H1 (cell line): ENCODE data around the gene MBP. TPM values are rescaled to one million over a fixed set of nuclear protein-coding genes. Genes with fewer than 3 reads are reported as not detected.

Experiments used
- CTCF ChIA-PET: fragments of 300-600 bp; sonication (Branson Sonifier 250); formaldehyde crosslinking; loops from one replicate; lab custom pipeline; 2021; ENCODE audit not compliant: partially characterized antibody; lab: Charles Lee
- POLR2A ChIA-PET: fragments of 300-600 bp; sonication (Branson Sonifier 250); formaldehyde crosslinking; loops from one replicate; lab custom pipeline; 2021; ENCODE audit warnings: inconsistent platforms; ENCODE audit not compliant: partially characterized antibody; lab: Charles Lee
- DNase-seq, 2 experiments: peaks; one replicate each; pipeline versions ENCODE4 v3.0.0 to v3.0.0-alpha.2; 2010 to 2022; ENCODE audit warnings: low spot score in 2 of 2, low read depth in 1 of 2, mixed read lengths in 1 of 2
- FAIRE-seq: peaks from 2 replicates; lab custom pipeline; 2011; peaks lifted over from hg19 to GRCh38; lab: Jason Lieb, UNC
- H2AFZ ChIP-seq: 2 replicates; pipeline ENCODE4 v1.8.1; 2012; ENCODE audit warnings: low read length, inconsistent platforms
- H2AK5ac ChIP-seq: 2 replicates; pipeline ENCODE4 v1.6.1; 2013; ENCODE audit warnings: low read depth, low read length
- H2BK120ac ChIP-seq: replicated peaks from 2 replicates; pipeline ENCODE3; 2013; ENCODE audit warnings: low read depth, low read length, inconsistent platforms
- H2BK12ac ChIP-seq: 2 replicates; pipeline ENCODE4 v1.6.1; 2013; ENCODE audit warnings: low read depth, low read length
- H2BK15ac ChIP-seq: 2 replicates; pipeline ENCODE4 v1.6.1; 2013; ENCODE audit warnings: low read length
- H2BK20ac ChIP-seq: 2 replicates; pipeline ENCODE4 v1.6.1; 2013; ENCODE audit warnings: low read length
- H2BK5ac ChIP-seq: 2 replicates; pipeline ENCODE4 v1.6.1; 2013; ENCODE audit warnings: low read depth, low read length
- H3K14ac ChIP-seq: 2 replicates; pipeline ENCODE4 v1.6.1; 2013; ENCODE audit warnings: inconsistent platforms; ENCODE audit not compliant: insufficient read length
- H3K18ac ChIP-seq: 2 replicates; pipeline ENCODE4 v1.6.1; 2013; ENCODE audit warnings: low read length; ENCODE audit errors: extremely low read depth
- H3K23ac ChIP-seq: 2 replicates; pipeline ENCODE4 v1.6.1; 2013; ENCODE audit warnings: inconsistent platforms; ENCODE audit not compliant: insufficient read length
- H3K23me2 ChIP-seq: 2 replicates; pipeline ENCODE4 v1.6.1; 2013; ENCODE audit warnings: low read depth, low read length
- H3K27ac ChIP-seq: 2 replicates; pipeline ENCODE4 v1.6.1; 2011; ENCODE audit warnings: low read depth, low read length, inconsistent platforms
- H3K27me3 ChIP-seq, 4 experiments: replicated peaks in 1 of 4; 1 replicate in 1 of 4; 2 replicates in 3 of 4; pipeline versions ENCODE4 v1.6.1 to v1.8.1; 2011 to 2013; ENCODE audit warnings: low read length in 3 of 4, mild to moderate bottlenecking in 3 of 4, inconsistent platforms in 2 of 4, mixed read lengths in 2 of 4, moderate library complexity in 1 of 4; ENCODE audit not compliant: control insufficient read depth in 3 of 4, insufficient read depth in 3 of 4; ENCODE audit errors: extremely low read depth in 1 of 4
- H3K36me3 ChIP-seq, 4 experiments: 2 replicates each; pipeline versions ENCODE4 v1.6.1 to v1.8.1; 2011 to 2013; ENCODE audit warnings: mild to moderate bottlenecking in 4 of 4, low read length in 3 of 4, moderate library complexity in 2 of 4, control low read depth in 1 of 4, inconsistent platforms in 1 of 4; ENCODE audit not compliant: insufficient read depth in 4 of 4, control insufficient read depth in 2 of 4
- H3K4ac ChIP-seq: replicated peaks from 2 replicates; pipeline ENCODE3; 2013; ENCODE audit warnings: low read length, low read depth, mixed read lengths, inconsistent platforms; ENCODE audit not compliant: insufficient read length
- H3K4me1 ChIP-seq, 4 experiments: replicated peaks in 1 of 4; 1 replicate in 1 of 4; 2 replicates in 3 of 4; pipeline versions ENCODE4 v1.6.1 to v1.8.1; 2011 to 2013; ENCODE audit warnings: low read length in 3 of 4, inconsistent platforms in 2 of 4, mixed read lengths in 1 of 4; ENCODE audit not compliant: insufficient read depth in 4 of 4, control insufficient read depth in 3 of 4
- H3K4me2 ChIP-seq, 2 experiments: 2 replicates each; pipeline versions ENCODE4 v1.6.1 to v1.8.1; 2011 to 2013; ENCODE audit warnings: low read depth in 2 of 2, low read length in 2 of 2, control low read depth in 1 of 2, inconsistent platforms in 1 of 2, mild to moderate bottlenecking in 1 of 2; ENCODE audit not compliant: insufficient read depth in 1 of 2
- H3K4me3 ChIP-seq, 4 experiments: fragments of 200-600, 300-600 bp in 1 of 4; sonication (generic), shearing (Covaris generic), sonication (Bioruptor Twin) in 1 of 4; 2 replicates each; pipeline versions ENCODE4 v1.5.1 to v1.8.1; 2011 to 2016; ENCODE audit warnings: low read length in 4 of 4, low read depth in 3 of 4, control low read depth in 2 of 4, inconsistent platforms in 2 of 4, mild to moderate bottlenecking in 2 of 4, mixed read lengths in 1 of 4, moderate library complexity in 1 of 4; ENCODE audit not compliant: insufficient read depth in 2 of 4; ENCODE audit errors: extremely low read depth in 1 of 4
- H3K56ac ChIP-seq: replicated peaks from 2 replicates; pipeline ENCODE3; 2013; ENCODE audit warnings: low read depth, mild to moderate bottlenecking, mixed read lengths, low read length, inconsistent platforms; ENCODE audit not compliant: insufficient read length
- H3K79me1 ChIP-seq: 2 replicates; pipeline ENCODE4 v1.6.1; 2013; ENCODE audit warnings: low read depth, low read length, control low read depth
- H3K79me2 ChIP-seq, 2 experiments: 2 replicates each; pipeline versions ENCODE4 v1.6.1 to v1.8.1; 2012 to 2013; ENCODE audit warnings: low read length in 2 of 2, mild to moderate bottlenecking in 2 of 2, inconsistent platforms in 1 of 2; ENCODE audit not compliant: insufficient read depth in 2 of 2, control insufficient read depth in 1 of 2
- H3K9ac ChIP-seq, 4 experiments: replicated peaks in 1 of 4; 1 replicate in 1 of 4; 2 replicates in 3 of 4; pipeline versions ENCODE4 v1.6.1 to v1.8.1; 2011 to 2013; ENCODE audit warnings: low read depth in 3 of 4, low read length in 3 of 4, control low read depth in 2 of 4, mild to moderate bottlenecking in 2 of 4, moderate library complexity in 2 of 4, inconsistent platforms in 1 of 4; ENCODE audit errors: extremely low read depth in 1 of 4
- H3K9me3 ChIP-seq, 2 experiments: 2 replicates each; pipeline versions ENCODE4 v1.6.1 to v1.8.1; 2012 to 2013; ENCODE audit warnings: mild to moderate bottlenecking in 2 of 2, moderate library complexity in 2 of 2, control low read depth in 1 of 2, inconsistent platforms in 1 of 2, low read depth in 1 of 2, low read length in 1 of 2, mixed read lengths in 1 of 2; ENCODE audit not compliant: insufficient read depth in 2 of 2
- H4K20me1 ChIP-seq, 2 experiments: replicated peaks in 1 of 2; 2 replicates each; pipeline versions ENCODE3 to v1.8.1; 2011 to 2013; ENCODE audit warnings: inconsistent platforms in 2 of 2, low read length in 2 of 2, mild to moderate bottlenecking in 1 of 2; ENCODE audit not compliant: insufficient read depth in 2 of 2, control insufficient read depth in 1 of 2
- H4K5ac ChIP-seq: 2 replicates; pipeline ENCODE4 v1.6.1; 2013; ENCODE audit warnings: low read length, low read depth, mixed read lengths, inconsistent platforms; ENCODE audit not compliant: insufficient read length
- H4K8ac ChIP-seq: 2 replicates; pipeline ENCODE4 v1.8.0; 2013; ENCODE audit warnings: mild to moderate bottlenecking, moderate library complexity, low read length, inconsistent platforms; ENCODE audit not compliant: insufficient read depth; ENCODE audit errors: extremely low read depth
- H4K91ac ChIP-seq: replicated peaks from 2 replicates; pipeline ENCODE3; 2013; ENCODE audit warnings: low read length, mixed read lengths, inconsistent platforms; ENCODE audit not compliant: insufficient read length
- BCL11A ChIP-seq, 2 experiments: IDR thresholded peaks; one replicate each; pipeline ENCODE4 v1.6.1; 2011; ENCODE audit warnings: low read depth in 2 of 2, low read length in 2 of 2, mild to moderate bottlenecking in 2 of 2
- BRCA1 ChIP-seq: IDR thresholded peaks from 2 replicates; pipeline ENCODE4 v1.6.1; 2012; ENCODE audit warnings: low read depth, low read length, improper control_type of control experiment
- CEBPB ChIP-seq: IDR thresholded peaks from 2 replicates; pipeline ENCODE4 v1.6.1; 2012; ENCODE audit warnings: low read depth, low read length
- E2F6 ChIP-seq: IDR thresholded peaks from 2 replicates; pipeline ENCODE4 v1.6.1; 2012; ENCODE audit warnings: inconsistent platforms
- GTF2F1 ChIP-seq: IDR thresholded peaks from 2 replicates; pipeline ENCODE4 v1.6.1; 2012; ENCODE audit warnings: low read depth, low read length, improper control_type of control experiment, borderline replicate concordance
- PHF8 ChIP-seq: fragments of 200-600 bp; sonication (generic); conservative IDR thresholded peaks from 2 replicates; pipeline ENCODE4 v1.7.1; 2012; ENCODE audit warnings: low read depth, mild to moderate bottlenecking, inconsistent platforms, low read length, moderate library complexity
- POLR2A ChIP-seq, 2 experiments: IDR thresholded peaks; 1 replicate in 1 of 2; 2 replicates in 1 of 2; pipeline ENCODE4 v1.6.1; 2011; ENCODE audit warnings: low read depth in 2 of 2, low read length in 2 of 2, mild to moderate bottlenecking in 2 of 2; ENCODE audit errors: control extremely low read depth in 1 of 2
- POLR2AphosphoS5 ChIP-seq: IDR thresholded peaks from 2 replicates; pipeline ENCODE4 v1.6.1; 2011; ENCODE audit warnings: low read depth, low read length
- RBBP5 ChIP-seq: IDR thresholded peaks from 2 replicates; pipeline ENCODE4 v1.7.1; 2012; ENCODE audit warnings: low read depth, mild to moderate bottlenecking, inconsistent platforms, low read length, moderate library complexity, borderline replicate concordance
- TAF7 ChIP-seq: optimal IDR thresholded peaks from 2 replicates; pipeline ENCODE3; 2011; ENCODE audit warnings: low read depth, mild to moderate bottlenecking, inconsistent platforms, low read length, moderate library complexity, borderline replicate concordance
- WGBS, 2 experiments: shearing (Covaris generic) in 1 of 2; methylation state at CpG; one replicate each; pipeline versions ENCODE4 v1.1.6 to v1.1.7; 2013 to 2015; ENCODE audit warnings: low lambda C conversion rate in 2 of 2, mixed read lengths in 2 of 2, inconsistent platforms in 1 of 2, low coverage in 1 of 2, missing lambda C conversion rate in 1 of 2; ENCODE audit not compliant: insufficient replicate concordance in 2 of 2, insufficient coverage in 1 of 2, insufficient read length in 1 of 2; ENCODE audit errors: extremely low coverage in 1 of 2, missing lambda C conversion rate in 1 of 2; 5-methylcytosine and 5-hydroxymethylcytosine counted together
- polyA plus RNA-seq, 7 experiments: library from polyadenylated mRNA; depleted of rRNA in 3 of 7; stranded (reverse) in 5 of 7; unstranded in 2 of 7; fragments of >200 nt in 5 of 7; fragments of 200-250 nt in 2 of 7; gene quantifications; 1 replicate in 5 of 7; 2 replicates in 1 of 7; 4 replicates in 1 of 7; pipeline versions ENCODE4 v1.2.1 to v1.2.3, GENCODE V29; 2011 to 2013; ENCODE audit warnings: missing spikeins in 2 of 7, mixed read lengths in 2 of 7
- total RNA-seq: library from RNA; stranded (reverse); fragmentation: NEBNext Ultra II Directional; extraction: Animal tissue kit (Norgen Biotek cat#: 25700); gene quantifications from 2 replicates; pipeline ENCODE4 v1.2.1, GENCODE V29; 2021

MBP gene
- total and polyA plus RNA-seq, 2 of the 8 experiments (the other 6 are each of a cell fraction or from before 2014, with no cell fraction given), result 7.7 to 19.2 TPM

- POLR2A ChIA-PET, result interaction anchor here (1.3 kb wide), 1 partner anchor 9 kb away, joined by 3 read pairs; no protein-coding TSS in a partner anchor
- no peaks in the 10 kb centered on the region; the same call in 1 of the 2 replicates for H3K23me2 ChIP-seq
- no peak for TF ChIP-seq BRCA1
- no peak for TF ChIP-seq BCL11A (IDR thresholded peaks at IDR 0.05; ENCODE audit: low read depth in 2 of 2, low read length in 2 of 2)
- TF ChIP-seq RBBP5, result no peak
- no peak for TF ChIP-seq TAF7
- no peak for TF ChIP-seq GTF2F1
- TF ChIP-seq CEBPB, result no peak
- TF ChIP-seq E2F6, result no peak
- TF ChIP-seq POLR2AphosphoS5, result no peak
- no peak for TF ChIP-seq POLR2A (IDR thresholded peaks at IDR 0.05; ENCODE audit: control extremely low read depth in 1 of 2, low read depth in 2 of 2, low read length in 2 of 2)
- TF ChIP-seq PHF8, result no peak
Measured at GRCh38 chr18:77173275-77174030, 40.9 kb upstream of the MBP start.

More at GRCh38 chr18:77173275-77174030, 40.9 kb upstream of the MBP start:
- H3K4me3 ChIP-seq, result no peak overlapping the region
- no peak overlapping the region for H3K4me2 ChIP-seq
- H2BK20ac ChIP-seq, result no peak overlapping the region
- no peaks in the 10 kb centered on the region for H3K9me3 ChIP-seq
- H2AK5ac ChIP-seq, result no peak overlapping the region
- H3K14ac ChIP-seq, result no peak overlapping the region
- H2BK12ac ChIP-seq, result no peak overlapping the region
- no peak overlapping the region for H3K27ac ChIP-seq
- H4K8ac ChIP-seq, result no peak overlapping the region
- H4K20me1 ChIP-seq, result no peaks in the 10 kb centered on the region
- H3K56ac ChIP-seq, result no peak overlapping the region
- H2BK120ac ChIP-seq, result no peak overlapping the region
- H3K36me3 ChIP-seq, result no peaks in the 10 kb centered on the region; a peak in 1 of 8 replicates
- CTCF ChIA-PET, result interaction anchor here (0.7 to 2.3 kb wide), 4 partner anchors 10 to 89 kb away, joined by 3 to 8 read pairs (median 4); no protein-coding TSS in a partner anchor
- no peaks in the 10 kb centered on the region; the same call in 1 of the 2 replicates for H3K79me1 ChIP-seq
- no peak overlapping the region for H4K91ac ChIP-seq
- WGBS, 2 experiments, result 72% methylated on average over 12 of the region's 12 CpGs; no CpG with 5 or more reads in 1 of the 2 experiments
- H3K18ac ChIP-seq, result no peak overlapping the region
- no peak overlapping the region for H3K9ac ChIP-seq
- H2BK5ac ChIP-seq, result no peak overlapping the region
- no peak for FAIRE-seq
- H4K5ac ChIP-seq, result no peak overlapping the region
- H3K23ac ChIP-seq, result no peak overlapping the region
- H2AFZ ChIP-seq, result no peak overlapping the region
- peaks cover 0 to 5% (median 0%) of the 10 kb centered on the region in 4 experiments; a peak in 3 of 7 replicates for H3K4me1 ChIP-seq
- DNase-seq, result no peak
- no peaks in the 10 kb centered on the region for H3K27me3 ChIP-seq
- no peaks in the 10 kb centered on the region for H3K79me2 ChIP-seq
- no peak overlapping the region for H3K4ac ChIP-seq
- H2BK15ac ChIP-seq, result no peak overlapping the region
